ENCODE results near the gene HCRT. TPM values are rescaled to one million over a fixed set of nuclear protein-coding genes. Genes with fewer than 3 reads are reported as not detected.
"Not testable (repeated sequence)": the region's sequence is repeated elsewhere in the genome, so short reads cannot be mapped to it uniquely, and the experiment has no call there.

Gene HCRT
- total RNA-seq, 2 donors from 2014 or later: not detected

DNA sequence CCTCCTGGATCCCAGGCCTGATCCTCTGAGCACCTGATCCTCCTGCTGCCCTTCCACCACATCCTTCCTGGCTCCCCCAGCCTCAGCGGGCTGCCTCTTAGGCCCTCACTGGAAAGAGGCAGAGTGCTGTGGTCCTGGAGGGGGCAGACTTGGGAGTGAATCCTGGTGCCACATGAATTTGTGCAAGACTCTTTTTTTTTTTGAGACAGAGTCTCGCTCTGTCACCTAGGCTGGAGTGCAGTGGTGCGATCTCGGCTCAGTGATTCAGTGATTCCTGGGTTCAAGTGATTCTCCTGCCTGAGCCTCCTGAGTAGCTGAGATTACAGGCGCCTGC is 6.0 kb upstream of the HCRT start:
- ATAC-seq (ENCODE audit: insufficient number of reproducible peaks, low FRiP score, low read depth) (no peak), DNase-seq (ENCODE audit: low spot score) (no peak)
- no peak for TF ChIP-seq CTCF (IDR thresholded peaks at IDR 0.05)
- Histone ChIP-seq H3K27me3 (replicated peaks; ENCODE audit: insufficient read depth) (no peaks in the 10 kb centered on the region), H3K27ac (no peak overlapping the region), H3K4me1 (ENCODE audit: control insufficient read depth in 1 of 2, low read depth in 2 of 2) (peaks cover 7 to 23% of the 10 kb centered on the region in 2 donors), H3K36me3 (no peaks in the 10 kb centered on the region), H3K4me3 (no peak overlapping the region), H3K9me3 (no peaks in the 10 kb centered on the region)

- no peak for TF ChIP-seq CTCF (IDR thresholded peaks at IDR 0.05)
- Histone ChIP-seq H3K4me1 (ENCODE audit: control insufficient read depth in 1 of 2, low read depth in 2 of 2) (peaks cover 7 to 23% of the 10 kb centered on the region in 2 donors), H3K9me3 (no peaks in the 10 kb centered on the region), H3K27ac (no peak overlapping the region), H3K36me3 (no peaks in the 10 kb centered on the region), H3K27me3 (replicated peaks; ENCODE audit: insufficient read depth) (no peaks in the 10 kb centered on the region), H3K4me3 (no peak overlapping the region)
- ATAC-seq (ENCODE audit: insufficient number of reproducible peaks, low FRiP score, low read depth) (no peak), DNase-seq (ENCODE audit: low spot score) (no peak)
These were observed 5.4 kb upstream of the HCRT start for GRCh38 chr17:42190491-42191274.

- peaks cover 7 to 23% of the 10 kb centered on the region in 2 donors for H3K4me1 ChIP-seq (ENCODE audit: control insufficient read depth in 1 of 2, low read depth in 2 of 2)
- no peaks in the 10 kb centered on the region for H3K9me3 ChIP-seq
- H3K27me3 ChIP-seq (replicated peaks; ENCODE audit: insufficient read depth): no peaks in the 10 kb centered on the region
- DNase-seq (ENCODE audit: low spot score): no peak
- ATAC-seq (ENCODE audit: insufficient number of reproducible peaks, low FRiP score, low read depth): no peak
- H3K4me3 ChIP-seq: no peak overlapping the region
- no peak for TF ChIP-seq CTCF (IDR thresholded peaks at IDR 0.05)
- no peaks in the 10 kb centered on the region for H3K36me3 ChIP-seq
- no peak overlapping the region for H3K27ac ChIP-seq
These were observed 4.4 kb upstream of the HCRT start for GRCh38 chr17:42189651-42189965.

- H3K4me1 ChIP-seq (ENCODE audit: control insufficient read depth in 1 of 2, low read depth in 2 of 2): peaks cover 11 to 26% of the 10 kb centered on the region in 2 donors
- H3K36me3 ChIP-seq: no peaks in the 10 kb centered on the region
- DNase-seq (ENCODE audit: low spot score): no peak
- H3K27me3 ChIP-seq (replicated peaks; ENCODE audit: insufficient read depth): no peaks in the 10 kb centered on the region
- H3K27ac ChIP-seq: no peak overlapping the region
- no peak for TF ChIP-seq CTCF (IDR thresholded peaks at IDR 0.05)
- no peaks in the 10 kb centered on the region for H3K9me3 ChIP-seq
- H3K4me3 ChIP-seq: no peak overlapping the region
- no peak for ATAC-seq (ENCODE audit: insufficient number of reproducible peaks, low FRiP score, low read depth)
These were observed 3.7 kb upstream of the HCRT start for GRCh38 chr17:42188749-42189650.

GRCh38 chr17:42187833-42188232 is 2.6 kb upstream of the HCRT start:
- H3K36me3 ChIP-seq: no peaks in the 10 kb centered on the region
- DNase-seq (ENCODE audit: low spot score): no peak
- no peaks in the 10 kb centered on the region for H3K27me3 ChIP-seq (replicated peaks; ENCODE audit: insufficient read depth)
- H3K4me1 ChIP-seq (ENCODE audit: control insufficient read depth in 1 of 2, low read depth in 2 of 2): peaks cover 9 to 22% of the 10 kb centered on the region in 2 donors
- ATAC-seq (ENCODE audit: insufficient number of reproducible peaks, low FRiP score, low read depth): no peak
- TF ChIP-seq CTCF (IDR thresholded peaks at IDR 0.05): no peak
- H3K4me3 ChIP-seq: no peak overlapping the region
- no peaks in the 10 kb centered on the region for H3K9me3 ChIP-seq
- H3K27ac ChIP-seq: no peak overlapping the region

- not testable (repeated sequence) for DNase-seq (ENCODE audit: low spot score); H3K27me3 ChIP-seq (replicated peaks; ENCODE audit: insufficient read depth); H3K36me3 ChIP-seq; ATAC-seq (ENCODE audit: insufficient number of reproducible peaks, low FRiP score, low read depth); H3K9me3 ChIP-seq; H3K27ac ChIP-seq; H3K4me3 ChIP-seq
- peaks cover 11 to 20% of the 10 kb centered on the region in 2 donors for H3K4me1 ChIP-seq (ENCODE audit: control insufficient read depth in 1 of 2, low read depth in 2 of 2)
These were observed 939 bp upstream of the HCRT start for GRCh38 chr17:42186191-42186590.
